NCI-H146 (cell line): Measurements from ENCODE around the gene KCNT2.

Experiments
- DNase-seq: peaks from one replicate; lab custom pipeline; 2025; lab: John Stamatoyannopoulos, UW

KCNT2 gene

DNA sequence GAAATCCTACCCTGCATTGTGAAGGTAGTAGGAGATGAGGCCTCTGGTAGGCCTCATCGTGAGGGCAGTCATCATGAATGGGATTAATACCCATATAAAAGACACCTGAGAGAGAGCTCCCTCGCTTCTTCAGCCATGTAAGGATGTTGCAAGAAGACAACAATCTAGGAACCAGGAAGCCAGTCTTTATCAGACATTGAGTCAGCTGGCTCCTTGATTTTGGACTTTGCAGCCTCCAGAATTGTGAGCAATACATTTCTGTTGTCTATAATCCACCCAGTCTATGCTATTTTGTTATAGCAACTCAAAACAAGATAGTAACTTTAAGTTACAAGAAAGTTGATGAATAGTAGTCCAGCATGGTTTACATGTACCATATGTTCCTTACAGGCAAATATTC lies 208.5 kb downstream of the KCNT2 start:
- DNase-seq = no peak

DNA sequence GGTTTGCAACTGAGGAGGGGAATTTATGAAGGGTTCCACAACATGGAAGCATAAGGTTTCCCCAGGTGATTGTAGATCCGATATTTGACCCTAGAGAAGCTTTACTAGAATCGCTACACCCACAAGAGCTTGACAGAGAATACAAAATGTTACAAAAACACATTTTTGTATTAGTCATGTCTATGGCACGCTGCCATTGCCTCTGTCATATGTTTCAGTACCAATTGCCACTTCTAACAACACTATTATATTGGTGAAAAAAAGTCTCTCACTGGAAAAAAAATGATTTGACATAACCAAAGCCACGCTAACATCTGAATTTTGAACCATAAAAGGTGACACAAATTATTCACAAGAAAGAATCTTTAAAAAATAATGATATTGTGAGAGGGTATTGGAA lies 214.5 kb downstream of the KCNT2 start:
- no peak for DNase-seq

- no peak for DNase-seq
Observed at GRCh38 chr1:196393282-196393681, 215.0 kb downstream of the KCNT2 start.

- DNase-seq = no peak
Observed at GRCh38 chr1:196387766-196388165, 220.5 kb downstream of the KCNT2 start.

DNA sequence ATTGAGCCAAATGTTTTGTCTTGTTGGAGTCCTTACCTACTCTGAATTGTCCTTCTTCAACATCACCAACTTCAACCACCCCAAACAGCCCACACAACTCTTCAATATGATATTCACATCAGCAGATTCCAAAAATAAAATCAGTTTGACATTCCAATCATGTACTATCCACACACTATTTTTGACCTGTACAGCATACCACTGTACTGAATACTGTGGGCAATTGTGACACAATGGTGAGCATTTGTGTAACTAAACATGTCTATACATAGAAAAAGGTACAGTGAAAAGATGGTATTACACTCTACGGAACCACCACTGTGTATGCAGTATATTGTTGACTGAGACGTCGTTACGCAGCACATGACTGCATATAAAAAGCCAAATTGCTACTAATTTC lies 223.1 kb downstream of the KCNT2 start:
- DNase-seq = no peak

DNA sequence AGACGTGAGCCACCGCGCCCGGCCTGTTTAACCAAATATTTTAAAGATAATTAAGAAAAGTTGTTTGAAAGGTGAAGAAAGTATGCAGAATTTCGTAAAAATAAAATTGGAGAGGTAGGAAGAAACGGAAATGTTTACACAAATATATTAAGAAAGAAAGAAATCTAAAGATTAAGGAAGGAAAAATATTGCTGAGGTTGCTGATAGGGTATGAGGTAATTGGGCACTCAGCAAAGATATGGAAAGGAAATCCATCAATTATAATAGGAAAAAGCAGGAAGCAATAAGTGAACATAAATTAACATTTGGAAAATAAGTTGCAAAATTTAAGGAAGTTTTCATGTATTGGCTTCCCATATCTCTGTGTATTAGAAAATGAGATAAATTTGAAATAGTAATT lies 225.9 kb downstream of the KCNT2 start:
- DNase-seq = no peak

GRCh38 chr1:196381544-196381943 lies 226.7 kb downstream of the KCNT2 start:
- DNase-seq = no peak

GRCh38 chr1:196380316-196380715 lies 227.9 kb downstream of the KCNT2 start:
- DNase-seq = peak; percentile 6

- DNase-seq = no peak
Observed at GRCh38 chr1:196377811-196378210, 230.4 kb downstream of the KCNT2 start.

GRCh38 chr1:196376630-196377328 lies 231.5 kb downstream of the KCNT2 start:
- no peak for DNase-seq

GRCh38 chr1:196373798-196374197 lies 234.4 kb downstream of the KCNT2 start:
- DNase-seq = no peak

DNA sequence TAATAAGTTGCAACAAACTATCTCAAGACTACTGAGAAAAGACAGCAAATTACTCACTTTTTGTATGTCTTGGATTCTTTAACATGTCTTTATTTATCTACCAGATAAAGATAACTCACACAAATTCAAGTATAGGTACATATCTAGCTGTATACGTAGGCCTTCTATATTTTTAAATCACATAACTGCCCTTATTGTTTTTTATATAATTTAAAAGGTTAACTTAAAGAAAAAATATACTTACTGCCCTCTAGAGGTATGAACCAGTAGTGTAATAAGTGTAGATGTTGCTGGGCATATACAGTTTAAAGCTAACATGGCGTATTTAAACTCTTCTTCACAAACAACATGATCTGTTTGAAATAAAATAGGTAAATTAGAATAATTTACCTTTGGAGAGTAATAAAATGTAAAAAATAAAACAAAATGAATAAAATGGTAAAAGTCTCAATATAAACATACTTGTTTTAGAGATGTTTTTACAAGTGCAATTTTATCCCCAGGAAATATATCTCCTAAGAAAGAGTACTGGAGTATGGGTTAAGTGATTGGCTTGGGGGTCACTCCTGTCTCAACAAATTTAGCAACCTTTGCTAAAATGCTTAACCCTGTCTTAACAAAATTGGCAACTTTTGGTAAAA lies 235.2 kb downstream of the KCNT2 start:
- DNase-seq = no peak

DNA sequence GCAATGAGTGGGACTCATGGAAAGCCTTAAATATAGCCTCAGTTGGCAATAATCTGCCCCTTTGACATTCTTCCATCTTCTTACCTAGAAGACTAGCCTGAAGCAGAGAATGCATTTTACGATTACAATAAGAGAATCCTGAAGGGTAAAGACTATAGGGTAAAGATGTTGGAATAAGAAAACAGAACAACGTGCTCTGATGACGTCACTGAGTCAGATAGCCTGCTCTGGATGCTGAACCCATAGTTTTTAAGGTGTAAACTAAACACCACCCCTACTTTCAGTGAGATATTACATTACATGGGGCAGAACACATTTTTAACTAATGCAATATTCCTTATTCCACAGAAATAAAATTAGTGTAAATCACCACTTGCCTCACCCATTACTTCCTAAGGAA lies 240.4 kb downstream of the KCNT2 start:
- DNase-seq = no peak

DNA sequence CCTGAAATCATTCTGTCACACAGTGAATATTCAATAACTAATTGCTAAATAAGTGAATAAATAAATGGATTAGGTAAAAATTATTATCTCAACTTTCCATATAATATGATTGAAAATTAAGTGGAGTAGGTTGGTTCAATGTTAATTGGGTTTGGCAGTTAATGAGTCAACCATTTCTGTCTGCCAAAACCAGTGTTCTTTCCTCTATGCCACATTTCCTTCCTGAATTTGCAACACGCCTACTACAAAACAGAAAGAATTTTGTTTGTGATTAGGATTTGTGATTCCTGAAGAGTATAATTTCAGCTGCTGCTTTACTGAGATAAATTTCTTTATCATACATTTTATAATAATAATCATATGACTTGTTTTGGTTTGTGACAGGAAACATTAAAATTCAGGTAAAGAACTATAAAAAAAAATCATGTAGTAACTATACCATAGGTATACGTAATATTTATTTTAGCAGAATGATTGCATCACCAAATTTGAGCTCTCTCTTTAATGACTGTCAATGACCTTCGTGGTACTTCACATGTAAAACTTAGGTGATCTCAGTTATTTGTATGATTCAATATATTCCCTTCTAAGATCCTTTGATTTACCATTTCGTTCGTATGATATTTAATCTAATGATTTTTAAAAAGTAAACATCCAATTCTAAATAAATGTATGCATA lies 241.3 kb downstream of the KCNT2 start:
- no peak for DNase-seq

- DNase-seq = no peak
Observed at GRCh38 chr1:196361112-196361714, 247.0 kb downstream of the KCNT2 start.

DNA sequence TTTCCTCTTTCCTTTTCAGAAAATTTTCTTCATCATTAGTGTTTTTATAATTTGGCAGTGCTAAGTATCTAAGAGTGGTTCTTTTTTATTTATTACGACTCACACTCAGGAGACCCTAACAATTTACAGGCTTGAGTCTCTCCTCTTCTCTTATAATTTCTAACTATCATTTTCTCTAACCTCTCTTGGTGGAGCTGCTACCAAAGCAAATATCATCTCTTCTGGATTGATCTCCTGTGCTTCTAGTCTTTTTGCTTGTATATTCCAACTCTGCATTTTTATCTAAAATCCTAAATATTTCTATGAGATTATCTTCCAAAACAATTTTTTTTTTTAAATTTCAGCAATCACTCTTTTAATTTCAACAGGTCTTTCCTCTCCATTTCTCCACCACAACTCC lies 250.3 kb downstream of the KCNT2 start:
- DNase-seq = no peak

DNA sequence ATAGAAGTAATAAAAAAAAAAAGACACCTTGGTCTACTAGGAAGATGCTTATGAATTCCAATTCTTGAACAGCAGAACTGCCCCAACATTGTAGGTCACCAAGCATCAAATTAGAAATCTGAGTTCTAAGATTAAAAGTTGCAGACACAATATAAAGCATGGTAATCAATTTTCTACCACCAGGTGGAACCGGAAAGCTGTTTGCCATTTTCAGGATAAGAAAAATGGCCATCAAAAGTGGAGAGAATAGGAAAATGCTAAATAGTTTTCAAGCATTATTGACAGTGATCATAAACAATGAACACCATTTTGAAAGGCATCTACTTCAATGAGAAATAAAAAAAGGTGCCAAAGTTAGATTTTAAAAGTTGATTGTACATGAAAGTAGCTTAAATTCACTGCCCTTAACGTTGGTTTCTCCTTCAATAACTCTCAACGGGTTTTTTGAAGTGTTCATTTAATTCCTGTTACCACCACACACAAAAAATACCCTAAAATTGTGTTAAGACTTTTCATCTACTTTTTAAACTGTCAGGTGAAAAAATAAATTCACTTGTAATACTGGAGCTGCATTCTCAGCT lies 252.9 kb downstream of the KCNT2 start:
- no peak for DNase-seq

- no peak for DNase-seq
Observed at GRCh38 chr1:196344453-196344852, 263.8 kb downstream of the KCNT2 start.

DNA sequence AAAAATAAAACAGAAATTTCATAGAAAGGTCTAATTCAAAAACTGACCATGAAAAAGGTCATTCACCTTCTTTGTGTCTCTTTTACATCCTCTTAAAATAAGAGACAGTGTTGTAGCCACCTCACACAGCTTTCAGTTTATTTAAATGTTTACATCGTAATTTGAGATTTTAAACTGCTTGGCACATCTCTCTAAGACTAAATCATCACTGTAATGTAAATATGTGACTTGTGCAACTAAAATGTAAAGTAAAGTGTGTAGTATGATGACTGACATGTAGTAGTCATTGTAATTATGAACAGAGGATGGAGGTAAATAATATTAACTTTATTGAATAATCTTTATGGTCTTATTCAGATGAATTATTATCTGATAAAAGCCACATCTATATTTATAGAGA lies 283.9 kb downstream of the KCNT2 start:
- no peak for DNase-seq

GRCh38 chr1:196323869-196324268 lies 284.4 kb downstream of the KCNT2 start:
- no peak for DNase-seq

DNA sequence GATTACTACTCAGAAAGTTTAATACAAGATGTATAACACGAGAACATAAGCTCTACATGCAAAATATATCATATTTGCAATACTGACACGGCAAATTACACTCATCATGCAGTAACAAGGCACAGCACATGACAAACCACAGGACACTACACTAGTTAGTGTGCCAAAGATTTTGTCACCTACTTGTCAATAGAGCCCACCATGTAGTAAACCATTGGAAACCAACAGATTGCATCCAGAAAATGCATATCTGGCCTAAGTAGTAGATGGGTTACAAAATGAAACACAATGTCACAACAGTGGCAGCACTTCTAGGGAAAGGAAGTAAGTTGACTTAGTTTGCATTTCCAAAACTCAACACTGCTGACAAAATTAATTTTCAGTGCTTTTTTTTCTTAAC lies 288.9 kb downstream of the KCNT2 start:
- DNase-seq = no peak
